Hepatic stellate cell (primary cell): ENCODE data around the gene DEFB131B.
"Not testable (repeated sequence)": the region's sequence is repeated elsewhere in the genome, so short reads cannot be mapped to it uniquely, and the experiment has no call there.

Source experiments
- DNase-seq: peaks from one replicate; pipeline ENCODE4 v3.0.0; 2011; ENCODE audit warnings: low spot score

The DEFB131B gene

DNA sequence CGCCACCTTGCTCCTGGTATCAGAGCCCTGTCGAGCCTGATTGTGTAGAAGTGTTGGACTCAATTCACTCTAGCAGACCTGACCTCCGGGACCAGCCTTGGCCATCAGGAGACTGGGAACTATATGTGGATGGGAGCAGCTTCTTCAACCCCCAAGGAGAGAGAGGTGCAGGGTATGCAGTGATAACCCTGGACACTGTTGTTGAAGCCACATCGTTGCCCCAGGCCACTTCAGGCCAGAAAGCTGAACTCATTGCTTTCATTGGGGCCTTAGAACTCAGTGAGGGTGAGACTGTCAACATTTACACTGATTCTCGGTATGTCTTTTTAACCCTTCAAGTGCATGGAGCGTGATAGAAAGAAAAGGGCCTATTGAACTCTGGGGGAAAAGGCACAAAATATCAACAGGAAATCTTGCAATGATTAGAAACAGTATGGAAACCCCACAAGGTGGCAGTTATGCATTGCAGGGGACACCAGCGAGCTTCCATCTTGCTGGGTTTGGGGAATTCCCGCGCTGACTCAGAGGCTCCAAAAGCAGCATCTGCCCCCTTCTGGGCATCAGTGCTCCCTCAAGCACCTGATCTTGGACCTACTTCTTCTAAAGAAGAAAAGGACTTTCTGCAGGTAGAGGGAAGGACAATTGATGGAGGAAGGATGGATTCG, 33.2 kb downstream of the DEFB131B start:
- DNase-seq, result not testable (repeated sequence)

- not testable (repeated sequence) for DNase-seq
These were observed 33.7 kb downstream of the DEFB131B start for GRCh38 chr11:71911986-71912340.

DNA sequence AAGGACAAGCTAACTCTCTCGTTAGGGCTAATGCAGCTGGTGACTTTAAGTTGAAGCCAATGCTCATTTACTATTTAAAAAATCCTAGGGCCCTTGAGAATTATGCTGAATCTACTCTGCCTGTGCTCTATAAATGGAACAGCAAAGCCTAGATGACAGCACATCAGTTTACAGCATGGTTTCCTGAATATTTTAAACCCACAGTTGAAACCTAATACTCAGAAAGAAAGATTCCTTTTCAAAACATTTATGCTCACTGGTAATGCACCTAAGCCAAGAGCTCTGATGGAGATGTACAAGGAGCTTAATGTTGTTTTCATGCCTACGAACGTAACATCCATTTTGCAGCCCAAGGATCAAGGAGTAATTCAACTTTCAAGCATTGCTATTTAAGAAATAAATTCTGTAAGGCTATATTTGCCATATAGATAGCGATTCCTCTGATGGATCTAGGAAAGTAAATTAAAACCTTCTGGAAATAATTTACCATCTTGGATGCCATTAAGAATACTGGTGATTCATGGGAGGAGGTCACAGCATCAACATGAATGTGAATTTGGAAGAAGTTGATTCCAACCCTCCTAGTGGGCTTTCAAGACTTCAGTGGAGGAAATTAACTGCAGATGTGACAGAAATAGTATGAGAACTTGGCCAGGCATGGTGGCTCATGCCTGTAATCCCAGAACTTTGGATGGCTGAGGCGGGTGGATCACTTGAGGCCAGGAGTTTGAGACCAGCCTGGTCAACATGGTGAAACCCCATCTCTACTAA, 35.7 kb downstream of the DEFB131B start:
- DNase-seq, result no peak

- no peak for DNase-seq
These were observed 36.5 kb downstream of the DEFB131B start for GRCh38 chr11:71914617-71915189.

DNA sequence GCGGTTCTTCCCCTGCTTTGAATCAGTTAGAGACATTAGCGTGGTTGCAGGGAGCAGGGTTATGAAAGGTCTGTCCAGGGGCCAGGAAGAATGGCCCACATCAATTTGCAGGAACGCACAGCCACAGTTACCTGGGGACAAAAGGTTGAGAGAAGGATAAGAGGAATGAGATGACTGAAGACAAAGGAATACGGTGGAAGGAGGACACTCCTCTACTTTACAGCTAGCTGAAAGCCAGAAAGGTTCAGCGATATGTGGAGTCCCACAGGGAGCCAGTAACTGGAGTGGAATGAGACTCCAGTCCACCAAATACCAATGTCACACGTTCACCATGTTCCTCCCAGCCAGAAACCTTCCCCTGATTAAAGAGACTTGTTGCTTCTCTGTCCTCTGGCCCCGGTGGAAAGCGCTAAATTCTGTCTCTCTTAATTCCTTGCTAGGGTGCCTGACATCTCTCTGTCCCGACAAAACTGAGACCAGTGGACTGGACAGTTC, 39.4 kb downstream of the DEFB131B start:
- DNase-seq, result no peak

- peak; percentile 88 for DNase-seq
These were observed 49.8 kb downstream of the DEFB131B start, which contains the start of gene XNDC1N for GRCh38 chr11:71927820-71928736. Gene XNDC1N (minus strand): TSS chr11:71928594. CDS start chr11:71923353, 5,241 bp downstream.

DNA sequence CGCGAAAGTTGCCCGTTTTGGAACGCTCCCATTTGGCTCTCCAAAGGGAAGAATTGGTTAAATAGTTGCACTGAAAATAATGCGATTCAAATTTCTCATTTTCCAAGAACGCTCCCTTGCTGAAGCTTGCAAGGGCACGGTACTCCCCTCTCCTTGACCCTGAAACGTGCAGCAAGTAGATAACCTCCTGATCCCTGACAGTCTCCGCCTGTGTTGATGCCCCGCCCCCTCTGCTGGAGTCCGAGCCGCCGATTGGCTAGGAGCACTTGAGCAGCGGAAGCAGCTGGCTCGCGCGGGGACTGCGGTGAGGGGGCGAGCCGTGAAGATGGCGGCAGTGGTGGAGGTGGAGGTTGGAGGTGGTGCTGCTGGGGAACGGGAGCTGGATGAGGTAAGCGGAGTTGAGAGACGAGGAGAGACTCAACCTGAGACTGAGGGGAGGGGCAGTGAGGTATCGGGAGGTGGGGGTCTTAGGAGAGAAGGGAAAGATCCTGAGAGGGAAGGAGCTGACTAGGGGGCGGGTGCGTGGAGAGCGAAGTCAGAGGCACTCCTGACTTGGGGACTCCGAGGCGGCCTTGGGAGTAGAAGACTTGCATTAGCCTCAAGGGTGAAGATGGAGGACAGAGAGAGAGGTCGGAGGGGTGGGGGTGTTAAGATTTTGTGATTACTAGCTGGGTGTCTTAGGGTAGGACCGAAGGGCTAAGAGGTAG, 50.6 kb downstream of the DEFB131B start, which contains the start of gene RNF121:
TSS of gene RNF121 (plus strand) at position 310 of the 707 bp plus-strand sequence. CDS start at position 326, 16 bp downstream.
- peak; percentile 95 for DNase-seq

- DNase-seq, result no peak
These were observed 51.2 kb downstream of the DEFB131B start for GRCh38 chr11:71929491-71929890.

DNA sequence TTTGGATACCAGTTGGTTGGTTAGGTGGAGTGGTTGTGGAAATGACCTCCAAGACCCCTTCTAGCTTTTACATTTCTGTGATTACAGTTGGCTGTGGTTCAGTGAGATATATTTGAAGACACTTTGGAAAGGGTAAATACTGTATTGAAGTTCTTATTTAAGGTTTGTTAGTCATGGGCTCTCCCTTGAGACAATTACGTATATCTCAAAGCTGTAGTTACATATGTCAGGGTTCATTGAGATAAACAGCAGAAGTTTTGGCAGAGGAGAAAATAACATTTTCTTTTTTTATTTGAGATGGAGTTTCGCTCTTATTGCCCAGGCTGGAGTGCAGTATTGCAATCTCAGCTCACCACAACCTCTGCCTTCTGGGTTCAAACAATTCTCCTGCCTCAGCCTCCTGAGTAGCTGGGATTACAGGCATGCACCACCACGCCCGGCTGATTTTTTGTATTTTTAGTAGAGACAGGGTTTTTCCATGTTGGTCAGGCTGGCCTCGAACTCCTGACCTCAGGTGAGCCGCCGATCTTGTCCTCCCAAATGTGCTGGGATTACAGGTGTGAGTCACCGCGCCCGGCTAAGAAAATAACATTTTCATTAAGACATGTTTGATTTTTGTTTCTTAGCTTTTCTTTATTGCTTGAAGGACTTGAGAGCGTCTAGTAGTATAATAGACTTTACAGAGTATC, 52.4 kb downstream of the DEFB131B start:
- DNase-seq, result no peak

GRCh38 chr11:71931245-71931602, 53.0 kb downstream of the DEFB131B start:
- DNase-seq, result no peak

DNA sequence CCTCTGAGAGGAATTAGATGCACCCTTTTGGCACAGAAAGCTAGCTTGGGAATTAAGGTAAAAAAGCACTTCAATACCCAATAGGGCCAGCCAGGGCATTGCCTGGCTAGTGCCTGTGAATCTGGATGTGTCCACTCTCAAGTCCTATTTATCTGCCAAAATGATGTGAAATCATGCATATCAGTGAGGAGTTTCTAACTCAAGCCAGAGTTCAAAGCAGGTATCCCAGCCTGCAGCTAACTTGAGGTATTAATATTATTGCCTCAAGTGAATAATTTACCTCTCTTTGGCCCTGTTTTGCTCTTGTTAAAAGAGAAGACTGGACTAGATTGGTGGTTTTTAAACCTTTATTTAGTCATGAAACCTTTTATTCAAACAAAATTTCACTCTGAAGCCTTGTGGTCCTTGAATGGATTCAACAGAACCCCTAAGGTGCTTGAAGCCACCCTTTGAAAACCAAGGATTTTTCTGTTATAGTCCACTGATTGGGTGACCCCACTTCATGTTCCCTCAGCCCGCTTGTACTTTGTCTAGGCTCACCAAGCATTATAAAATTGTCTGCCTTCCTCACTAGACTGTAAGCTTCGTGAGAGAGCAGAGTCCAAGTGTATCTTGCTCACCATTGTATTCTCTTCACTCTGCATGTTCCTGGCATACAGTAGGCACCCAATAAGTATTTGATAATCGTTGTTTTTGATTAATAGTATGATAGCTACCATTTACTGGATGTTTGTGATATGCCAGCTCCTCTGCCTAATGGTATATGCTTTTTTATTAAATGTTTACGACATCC, 55.1 kb downstream of the DEFB131B start:
- DNase-seq, result no peak
